Mucosa of rectum (tissue), 2 donors: ENCODE results near the gene ACACA.

Experiments
- H3K27ac ChIP-seq, 2 donors: one replicate each; pipeline ENCODE4 v1.7.0; 2013; ENCODE audit warnings: inconsistent platforms in 2 of 2, low read depth in 2 of 2, low read length in 2 of 2
- H3K27me3 ChIP-seq, 2 donors: one replicate each; pipeline ENCODE4 v1.7.0; 2013; ENCODE audit warnings: low read length in 2 of 2; ENCODE audit not compliant: control insufficient read depth in 2 of 2, insufficient read depth in 2 of 2
- H3K36me3 ChIP-seq, 2 donors: one replicate each; pipeline ENCODE4 v1.7.0; 2013; ENCODE audit warnings: low read length in 2 of 2; ENCODE audit not compliant: control insufficient read depth in 2 of 2, insufficient read depth in 2 of 2
- H3K4me1 ChIP-seq, 2 donors: one replicate each; pipeline ENCODE4 v1.7.0; 2013; ENCODE audit warnings: low read length in 2 of 2, mild to moderate bottlenecking in 1 of 2; ENCODE audit not compliant: control insufficient read depth in 2 of 2, insufficient read depth in 2 of 2
- H3K4me3 ChIP-seq, 2 donors: one replicate each; pipeline ENCODE4 v1.7.0; 2013; ENCODE audit warnings: low read length in 2 of 2
- H3K9ac ChIP-seq, 2 donors: one replicate each; pipeline ENCODE4 v1.7.0; 2013; ENCODE audit warnings: low read length in 2 of 2, low read depth in 1 of 2, mild to moderate bottlenecking in 1 of 2
- H3K9me3 ChIP-seq, 2 donors: one replicate each; pipeline ENCODE4 v1.7.0; 2013; ENCODE audit warnings: low read length in 2 of 2; ENCODE audit not compliant: control insufficient read depth in 2 of 2
- donor health status: healthy.
- donor health status: Normal muscosa, but diverticular disease.

The ACACA gene

GRCh38 chr17:37168731-37169353, 237.8 kb downstream of the ACACA start:
- H3K9me3 ChIP-seq: no peaks in the 10 kb centered on the region
- H3K27ac ChIP-seq: no peak overlapping the region
- H3K4me1 ChIP-seq: no peaks in the 10 kb centered on the region
- H3K36me3 ChIP-seq: no peaks in the 10 kb centered on the region
- no peak overlapping the region for H3K9ac ChIP-seq
- no peaks in the 10 kb centered on the region for H3K27me3 ChIP-seq
- H3K4me3 ChIP-seq: no peak overlapping the region

- H3K4me1 ChIP-seq: no peaks in the 10 kb centered on the region
- no peak overlapping the region for H3K27ac ChIP-seq
- no peak overlapping the region for H3K9ac ChIP-seq
- no peaks in the 10 kb centered on the region for H3K27me3 ChIP-seq
- peaks cover 0 to 1% of the 10 kb centered on the region in 2 donors for H3K36me3 ChIP-seq
- no peak overlapping the region for H3K4me3 ChIP-seq
- H3K9me3 ChIP-seq: no peaks in the 10 kb centered on the region
Observed at GRCh38 chr17:37167756-37168155, 238.9 kb downstream of the ACACA start.

- H3K27ac ChIP-seq: no peak overlapping the region
- peaks cover 2 to 6% of the 10 kb centered on the region in 2 donors for H3K36me3 ChIP-seq
- H3K4me3 ChIP-seq: no peak overlapping the region
- H3K4me1 ChIP-seq: no peaks in the 10 kb centered on the region
- no peak overlapping the region for H3K9ac ChIP-seq
- no peaks in the 10 kb centered on the region for H3K27me3 ChIP-seq
- H3K9me3 ChIP-seq: no peaks in the 10 kb centered on the region
Observed at GRCh38 chr17:37164057-37164456, 242.6 kb downstream of the ACACA start.

GRCh38 chr17:37162800-37163199, 243.8 kb downstream of the ACACA start:
- Histone ChIP-seq H3K27ac (no peak overlapping the region), H3K36me3 (peaks cover 2 to 6% of the 10 kb centered on the region in 2 donors), H3K4me1 (no peaks in the 10 kb centered on the region), H3K4me3 (no peak overlapping the region), H3K27me3 (no peaks in the 10 kb centered on the region), H3K9me3 (no peaks in the 10 kb centered on the region), H3K9ac (no peak overlapping the region)

- Histone ChIP-seq H3K27ac (no peak overlapping the region), H3K4me1 (no peaks in the 10 kb centered on the region), H3K4me3 (no peak overlapping the region), H3K36me3 (peaks cover 2 to 6% of the 10 kb centered on the region in 2 donors), H3K9me3 (no peaks in the 10 kb centered on the region), H3K27me3 (no peaks in the 10 kb centered on the region), H3K9ac (no peak overlapping the region)
Observed at GRCh38 chr17:37160944-37161343, 245.7 kb downstream of the ACACA start.

GRCh38 chr17:37158290-37158689, 248.3 kb downstream of the ACACA start:
- Histone ChIP-seq H3K4me3 (no peak overlapping the region), H3K36me3 (peaks cover 2 to 6% of the 10 kb centered on the region in 2 donors)

GRCh38 chr17:37148156-37148555, 258.5 kb downstream of the ACACA start:
- Histone ChIP-seq H3K9me3 (no peaks in the 10 kb centered on the region), H3K4me1 (peaks cover 0 to 5% of the 10 kb centered on the region in 2 donors), H3K27ac (no peak overlapping the region), H3K4me3 (no peak overlapping the region), H3K9ac (no peak overlapping the region), H3K36me3 (no peaks in the 10 kb centered on the region), H3K27me3 (no peaks in the 10 kb centered on the region)

More at GRCh38 chr17:37158290-37158689, 248.3 kb downstream of the ACACA start:
- Histone ChIP-seq H3K9me3 (no peaks in the 10 kb centered on the region), H3K4me1 (no peaks in the 10 kb centered on the region), H3K27me3 (no peaks in the 10 kb centered on the region), H3K27ac (no peak overlapping the region), H3K9ac (no peak overlapping the region)

DNA sequence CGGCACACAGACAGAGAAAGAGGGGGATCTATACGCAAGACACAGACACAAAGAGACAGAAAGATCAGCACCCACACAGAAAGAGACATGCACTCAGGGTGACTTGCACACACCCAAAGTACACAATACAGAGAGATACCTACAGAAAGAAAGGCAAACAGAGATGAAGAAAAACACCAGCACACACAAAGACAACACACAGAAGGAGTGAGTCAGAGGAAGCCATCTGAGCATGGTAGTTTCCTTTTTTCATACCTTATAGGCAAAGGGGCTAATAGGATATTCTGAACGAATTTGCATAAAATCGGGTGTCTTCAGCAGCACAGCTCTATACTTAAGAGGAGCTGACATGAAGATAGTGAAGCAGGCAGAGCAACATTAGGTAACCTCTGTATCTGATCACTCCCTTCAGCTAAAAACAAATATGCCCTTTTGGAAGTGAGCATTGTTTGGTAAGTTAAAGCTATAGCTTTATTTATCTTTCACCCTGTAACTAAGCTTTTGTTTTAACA, 259.3 kb downstream of the ACACA start:
- H3K4me3 ChIP-seq: peak overlapping the region; percentile 26 to 50
- H3K27me3 ChIP-seq: no peaks in the 10 kb centered on the region
- no peaks in the 10 kb centered on the region for H3K36me3 ChIP-seq
- H3K9me3 ChIP-seq: no peaks in the 10 kb centered on the region
- H3K27ac ChIP-seq: peak overlapping the region; percentile 45 to 62
- H3K4me1 ChIP-seq: peaks cover 0 to 5% of the 10 kb centered on the region in 2 donors
- peak overlapping the region; percentile 9 to 35 for H3K9ac ChIP-seq

DNA sequence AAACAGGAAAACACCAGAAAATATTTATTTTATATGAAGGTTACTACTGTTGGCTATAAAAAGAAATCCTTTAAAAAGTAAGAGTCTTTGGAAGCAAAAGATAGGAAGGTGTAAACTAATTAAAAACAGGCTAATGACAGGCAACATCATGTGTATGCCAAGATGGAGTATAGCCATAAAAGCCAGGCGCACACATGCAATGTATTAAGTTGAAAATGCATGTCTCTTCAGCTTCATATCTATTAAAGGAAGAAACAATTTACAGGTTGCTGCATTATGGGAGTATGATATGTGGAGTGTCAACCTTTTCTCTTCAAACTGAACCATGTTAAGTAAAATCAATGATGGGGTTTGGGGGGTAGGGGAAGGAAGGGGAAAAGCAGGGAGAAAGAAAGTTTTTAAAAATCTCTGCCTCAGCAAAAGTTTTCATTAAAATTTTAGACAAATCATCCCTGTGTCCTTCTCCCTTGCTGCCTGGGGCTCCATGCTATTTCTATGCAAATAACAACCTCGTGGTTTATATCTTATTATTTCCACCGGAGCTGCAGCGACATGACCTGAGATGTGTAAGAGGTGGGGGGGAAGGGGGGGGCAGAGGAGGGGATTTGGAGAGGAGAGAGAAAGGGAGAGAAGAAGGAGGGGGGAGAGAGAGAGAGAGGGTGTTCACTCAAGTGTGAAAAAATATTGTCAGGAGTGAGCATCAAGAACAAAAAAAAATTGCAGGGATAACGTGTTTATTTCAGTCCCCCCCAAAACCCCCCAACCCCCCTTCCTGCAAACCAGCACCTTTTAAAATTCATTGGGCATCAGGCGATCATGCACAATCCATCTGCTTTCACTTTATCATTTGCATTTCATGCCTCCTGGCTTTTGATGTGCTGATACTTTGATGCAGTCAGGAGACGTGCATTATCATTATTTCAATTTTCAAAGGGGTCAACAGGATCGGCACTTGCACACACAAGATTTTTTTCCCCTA, 260.3 kb downstream of the ACACA start:
- Histone ChIP-seq H3K9ac (no peak overlapping the region), H3K4me1 (peaks cover 0 to 5% of the 10 kb centered on the region in 2 donors), H3K27ac (peak overlapping the region; percentile 45 to 62), H3K27me3 (no peaks in the 10 kb centered on the region), H3K36me3 (peaks cover 0 to 2% of the 10 kb centered on the region in 2 donors), H3K4me3 (peak overlapping the region in 1 of 2 donors; percentile 26), H3K9me3 (no peaks in the 10 kb centered on the region)
